Liver (tissue), 9 donors: ENCODE measurements around the gene PAIP2. TPM values are rescaled to one million over a fixed set of nuclear protein-coding genes. Genes with fewer than 3 reads are reported as not detected.

ENCODE experiments used
- DNase-seq: peaks from one replicate; pipeline ENCODE4 v3.0.0-alpha.2; 2017; ENCODE audit warnings: low spot score
- H3K27ac ChIP-seq, 2 donors: one replicate each; pipeline ENCODE4 v1.7.0; 2013; ENCODE audit warnings: inconsistent platforms in 2 of 2, low read length in 2 of 2, control low read depth in 1 of 2, low read depth in 1 of 2, mild to moderate bottlenecking in 1 of 2
- H3K27me3 ChIP-seq, 4 donors: one replicate each; pipeline versions ENCODE4 v1.6.1 to v1.7.0; 2013; ENCODE audit warnings: low read length in 3 of 4, inconsistent platforms in 1 of 4, mild to moderate bottlenecking in 1 of 4, moderate library complexity in 1 of 4; ENCODE audit not compliant: control insufficient read depth in 4 of 4, insufficient read depth in 4 of 4
- H3K36me3 ChIP-seq, 4 donors: one replicate each; pipeline versions ENCODE4 v1.6.1 to v1.7.0; 2013; ENCODE audit warnings: low read length in 3 of 4, mild to moderate bottlenecking in 3 of 4, low read depth in 1 of 4, moderate library complexity in 1 of 4; ENCODE audit not compliant: control insufficient read depth in 4 of 4, insufficient read depth in 3 of 4
- H3K4me1 ChIP-seq, 4 donors: one replicate each; pipeline versions ENCODE4 v1.6.1 to v1.7.0; 2013; ENCODE audit warnings: low read length in 3 of 4, mild to moderate bottlenecking in 3 of 4, moderate library complexity in 1 of 4; ENCODE audit not compliant: control insufficient read depth in 4 of 4, insufficient read depth in 4 of 4
- H3K4me3 ChIP-seq, 3 donors: one replicate each; pipeline versions ENCODE4 v1.6.1 to v1.7.0; 2013; ENCODE audit warnings: low read length in 3 of 3, control low read depth in 1 of 3, low read depth in 1 of 3, mild to moderate bottlenecking in 1 of 3
- H3K9ac ChIP-seq, 2 donors: one replicate each; pipeline ENCODE4 v1.7.0; 2013; ENCODE audit warnings: low read length in 2 of 2, mild to moderate bottlenecking in 2 of 2, moderate library complexity in 2 of 2, control low read depth in 1 of 2, low read depth in 1 of 2
- H3K9me3 ChIP-seq, 4 donors: one replicate each; pipeline versions ENCODE4 v1.6.1 to v1.7.0; 2013; ENCODE audit warnings: low read length in 3 of 4; ENCODE audit not compliant: control insufficient read depth in 4 of 4
- ATF3 ChIP-seq: IDR thresholded peaks from 2 replicates; pipeline ENCODE4 v1.6.1; 2016; ENCODE audit warnings: antibody characterized with exemption
- CTCF ChIP-seq: fragments of 150-350 bp; IDR thresholded peaks from 2 replicates; pipeline ENCODE4 v1.5.1; 2017; ENCODE audit warnings: improper control_type of control experiment, low read depth, low read length; ENCODE audit not compliant: missing input control
- EGR1 ChIP-seq, 2 donors: IDR thresholded peaks; 2 replicates each; pipeline ENCODE4 v1.6.1; 2016 to 2018; ENCODE audit warnings: antibody characterized with exemption in 2 of 2, low read depth in 2 of 2
- FOXA1 ChIP-seq: IDR thresholded peaks from 2 replicates; pipeline ENCODE4 v1.6.1; 2016; ENCODE audit warnings: antibody characterized with exemption
- FOXA2 ChIP-seq: IDR thresholded peaks from 2 replicates; pipeline ENCODE4 v1.6.1; 2016; ENCODE audit warnings: antibody characterized with exemption
- GABPA ChIP-seq, 2 donors: IDR thresholded peaks in 1 of 2; conservative IDR thresholded peaks in 1 of 2; 2 replicates each; pipeline ENCODE4 v1.6.1; 2016; ENCODE audit warnings: antibody characterized with exemption in 2 of 2, mild to moderate bottlenecking in 1 of 2, moderate library complexity in 1 of 2
- HNF4A ChIP-seq, 2 donors: conservative IDR thresholded peaks; 2 replicates each; pipeline ENCODE4 v1.6.1; 2016; ENCODE audit warnings: antibody characterized with exemption in 2 of 2, mild to moderate bottlenecking in 2 of 2
- HNF4G ChIP-seq: IDR thresholded peaks from 2 replicates; pipeline ENCODE4 v1.6.1; 2016; ENCODE audit warnings: antibody characterized with exemption
- JUND ChIP-seq, 2 donors: IDR thresholded peaks; 2 replicates each; pipeline ENCODE4 v1.6.1; 2016; ENCODE audit warnings: antibody characterized with exemption in 2 of 2
- MAX ChIP-seq: IDR thresholded peaks from 2 replicates; pipeline ENCODE4 v1.6.1; 2016; ENCODE audit warnings: antibody characterized with exemption
- NR2F2 ChIP-seq: IDR thresholded peaks from 2 replicates; pipeline ENCODE4 v1.6.1; 2016; ENCODE audit warnings: antibody characterized with exemption
- RAD21 ChIP-seq, 2 donors: IDR thresholded peaks; 2 replicates each; pipeline ENCODE4 v1.6.1; 2016; ENCODE audit warnings: antibody characterized with exemption in 2 of 2, mild to moderate bottlenecking in 2 of 2
- REST ChIP-seq: IDR thresholded peaks from 2 replicates; pipeline ENCODE4 v1.6.1; 2016; ENCODE audit warnings: antibody characterized with exemption, mild to moderate bottlenecking
- RXRA ChIP-seq, 2 donors: IDR thresholded peaks; 2 replicates each; pipeline ENCODE4 v1.6.1; 2017 to 2018; ENCODE audit warnings: antibody characterized with exemption in 2 of 2, mild to moderate bottlenecking in 1 of 2
- SP1 ChIP-seq: IDR thresholded peaks from 2 replicates; pipeline ENCODE4 v1.6.1; 2018; ENCODE audit warnings: antibody characterized with exemption, mild to moderate bottlenecking
- TAF1 ChIP-seq: conservative IDR thresholded peaks from 2 replicates; pipeline ENCODE4 v1.6.1; 2016; ENCODE audit warnings: antibody characterized with exemption, mild to moderate bottlenecking
- YY1 ChIP-seq: IDR thresholded peaks from 2 replicates; pipeline ENCODE4 v1.6.1; 2016; ENCODE audit warnings: antibody characterized with exemption, mild to moderate bottlenecking
- ZBTB33 ChIP-seq: IDR thresholded peaks from 2 replicates; pipeline ENCODE4 v1.6.1; 2016; ENCODE audit warnings: antibody characterized with exemption
- WGBS: extraction: QIAGEN DNeasy Blood & Tissue Kit; methylation state at CpG from one replicate; pipeline ENCODE4 v1.1.7; 2013; 5-methylcytosine and 5-hydroxymethylcytosine counted together
- polyA plus RNA-seq, 2 donors: library from polyadenylated mRNA; stranded (reverse) in 1 of 2; unstranded in 1 of 2; fragments of 200-250 nt in 1 of 2; fragments of >200 nt in 1 of 2; fragmentation: Nextera tagmentation in 1 of 2; extraction: Ambion mirVana in 1 of 2; gene quantifications; one replicate each; pipeline versions ENCODE4 v1.2.1 to v1.2.3, GENCODE V29; 2013 to 2015
- total RNA-seq, 2 donors: library from RNA; depleted of rRNA; stranded (reverse); fragments of >200 nt; gene quantifications; one replicate each; pipeline ENCODE4 v1.2.3, GENCODE V29; 2014
- donor health status: healthy.
- donor health status: healthy.
- donor health status: healthy.
- donor health status: healthy.
- donor health status: healthy.

Gene PAIP2
- total and polyA plus RNA-seq, 4 donors = 41.5 to 63.2 (median 45.1) TPM

- H3K4me1 ChIP-seq = peaks cover 16 to 41% (median 35%) of the 10 kb centered on the region in 4 donors
- DNase-seq = no peak
- H3K27ac ChIP-seq = peak overlapping the region; percentile 29 to 38
- no peaks in the 10 kb centered on the region for H3K27me3 ChIP-seq
- peaks cover 0 to 12% (median 8%) of the 10 kb centered on the region in 4 donors for H3K36me3 ChIP-seq
- no peak for TF ChIP-seq NR2F2
- TF ChIP-seq HNF4A (conservative IDR thresholded peaks at IDR 0.05) = no peak
- TF ChIP-seq YY1 = no peak
- no peak for TF ChIP-seq JUND (IDR thresholded peaks at IDR 0.05)
- H3K9ac ChIP-seq = peak overlapping the region in 1 of 2 donors; percentile 30
- no peaks in the 10 kb centered on the region for H3K9me3 ChIP-seq
- WGBS = 30% methylated on average over 3 of the region's 3 CpGs
- H3K4me3 ChIP-seq = peak overlapping the region; percentile 19 to 61 (median 59)
Observed at GRCh38 chr5:139382807-139383206, 41.2 kb downstream of the PAIP2 start.

GRCh38 chr5:139383275-139383992 lies 41.8 kb downstream of the PAIP2 start, which contains the start of gene SLC23A1:
Gene SLC23A1, minus strand, starts transcription at chr5:139383297. Its CDS starts 44 bp downstream, at chr5:139383253.
- 39% methylated on average over 10 of the region's 10 CpGs for WGBS
- Histone ChIP-seq H3K9ac (peak within 1 kb of the TSS in 1 of 2 donors; percentile 30), H3K4me1 (peaks cover 16 to 41% (median 35%) of the 10 kb centered on the region in 4 donors)

More at GRCh38 chr5:139383275-139383992, 41.8 kb downstream of the PAIP2 start, which contains the start of gene SLC23A1:
- Histone ChIP-seq H3K36me3 (peaks cover 0 to 10% (median 7%) of the 10 kb centered on the region in 4 donors), H3K27ac (peak within 1 kb of the TSS; percentile 29 to 46), H3K4me3 (peak within 1 kb of the TSS; percentile 19 to 61 (median 59)), H3K27me3 (no peaks in the 10 kb centered on the region), H3K9me3 (no peaks in the 10 kb centered on the region)
- DNase-seq = no peak
- TF ChIP-seq SP1 (peak; percentile 66), ZBTB33 (no peak), FOXA2 (peak; percentile 10), TAF1 (no peak), JUND (IDR thresholded peaks at IDR 0.05) (peak in 1 of 2 donors; percentile 84), ATF3 (no peak), NR2F2 (no peak), HNF4G (peak; percentile 37), MAX (no peak), REST (peak; percentile 51), RAD21 (IDR thresholded peaks at IDR 0.05) (peak; percentile 26 to 36), GABPA (IDR thresholded peaks at IDR 0.05 in 1 of 2, conservative IDR thresholded peaks at IDR 0.05 in 1 of 2) (peak in 1 of 2 donors; percentile 28), FOXA1 (peak; percentile 34), EGR1 (IDR thresholded peaks at IDR 0.05; ENCODE audit: low read depth in 2 of 2) (no peak), RXRA (IDR thresholded peaks at IDR 0.05) (peak; percentile 59 to 79), CTCF (no peak), HNF4A (conservative IDR thresholded peaks at IDR 0.05) (peak; percentile 74 to 84), YY1 (peak; percentile 55)
